ENCODE results near the gene SBNO2.

GRCh38 chr19:1066251-1066747 lies 107.8 kb downstream of the SBNO2 start:
- TF ChIP-seq ZFP3 (CRISPR knock-in tag; IDR thresholded peaks at IDR 0.05): no peak
- no peak for TF ChIP-seq PATZ1 (CRISPR knock-in tag; IDR thresholded peaks at IDR 0.05; ENCODE audit: borderline replicate concordance)
- TF ChIP-seq, protein P1, sequence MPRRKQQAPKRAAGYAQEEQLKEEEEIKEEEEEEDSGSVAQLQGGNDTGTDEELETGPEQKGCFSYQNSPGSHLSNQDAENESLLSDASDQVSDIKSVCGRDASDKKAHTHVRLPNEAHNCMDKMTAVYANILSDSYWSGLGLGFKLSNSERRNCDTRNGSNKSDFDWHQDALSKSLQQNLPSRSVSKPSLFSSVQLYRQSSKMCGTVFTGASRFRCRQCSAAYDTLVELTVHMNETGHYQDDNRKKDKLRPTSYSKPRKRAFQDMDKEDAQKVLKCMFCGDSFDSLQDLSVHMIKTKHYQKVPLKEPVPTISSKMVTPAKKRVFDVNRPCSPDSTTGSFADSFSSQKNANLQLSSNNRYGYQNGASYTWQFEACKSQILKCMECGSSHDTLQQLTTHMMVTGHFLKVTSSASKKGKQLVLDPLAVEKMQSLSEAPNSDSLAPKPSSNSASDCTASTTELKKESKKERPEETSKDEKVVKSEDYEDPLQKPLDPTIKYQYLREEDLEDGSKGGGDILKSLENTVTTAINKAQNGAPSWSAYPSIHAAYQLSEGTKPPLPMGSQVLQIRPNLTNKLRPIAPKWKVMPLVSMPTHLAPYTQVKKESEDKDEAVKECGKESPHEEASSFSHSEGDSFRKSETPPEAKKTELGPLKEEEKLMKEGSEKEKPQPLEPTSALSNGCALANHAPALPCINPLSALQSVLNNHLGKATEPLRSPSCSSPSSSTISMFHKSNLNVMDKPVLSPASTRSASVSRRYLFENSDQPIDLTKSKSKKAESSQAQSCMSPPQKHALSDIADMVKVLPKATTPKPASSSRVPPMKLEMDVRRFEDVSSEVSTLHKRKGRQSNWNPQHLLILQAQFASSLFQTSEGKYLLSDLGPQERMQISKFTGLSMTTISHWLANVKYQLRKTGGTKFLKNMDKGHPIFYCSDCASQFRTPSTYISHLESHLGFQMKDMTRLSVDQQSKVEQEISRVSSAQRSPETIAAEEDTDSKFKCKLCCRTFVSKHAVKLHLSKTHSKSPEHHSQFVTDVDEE (CRISPR knock-in tag; IDR thresholded peaks at IDR 0.05): no peak
- no peak for TF ChIP-seq ZFP30 (CRISPR knock-in tag; IDR thresholded peaks at IDR 0.05)
- no peak for TF ChIP-seq RARB (CRISPR knock-in tag; IDR thresholded peaks at IDR 0.05)
- no peak for TF ChIP-seq GLIS3 (CRISPR knock-in tag; IDR thresholded peaks at IDR 0.05)
- no peak for TF ChIP-seq ISL1 (CRISPR knock-in tag; IDR thresholded peaks at IDR 0.05)
